HG02970 (cell line): ENCODE results near the gene RGS4.

ENCODE experiments used
- ATAC-seq: cut with Tn5 transposase; IDR thresholded peaks from one replicate; pipeline ENCODE4 v1.9.1; 2021; ENCODE audit warnings: mild to moderate bottlenecking, moderate library complexity, moderate number of reproducible peaks; ENCODE audit not compliant: unreplicated experiment, low FRiP score

Gene RGS4

GRCh38 chr1:163094589-163094988 lies 25.4 kb downstream of the RGS4 start:
- no peak for ATAC-seq

GRCh38 chr1:163095213-163095612 lies 26.1 kb downstream of the RGS4 start:
- ATAC-seq: no peak

GRCh38 chr1:163102590-163102989 lies 33.4 kb downstream of the RGS4 start:
- ATAC-seq: no peak

- ATAC-seq: no peak
These were observed 35.4 kb downstream of the RGS4 start for GRCh38 chr1:163104385-163105099.

- ATAC-seq: no peak
These were observed 37.3 kb downstream of the RGS4 start for GRCh38 chr1:163106364-163106987.

DNA sequence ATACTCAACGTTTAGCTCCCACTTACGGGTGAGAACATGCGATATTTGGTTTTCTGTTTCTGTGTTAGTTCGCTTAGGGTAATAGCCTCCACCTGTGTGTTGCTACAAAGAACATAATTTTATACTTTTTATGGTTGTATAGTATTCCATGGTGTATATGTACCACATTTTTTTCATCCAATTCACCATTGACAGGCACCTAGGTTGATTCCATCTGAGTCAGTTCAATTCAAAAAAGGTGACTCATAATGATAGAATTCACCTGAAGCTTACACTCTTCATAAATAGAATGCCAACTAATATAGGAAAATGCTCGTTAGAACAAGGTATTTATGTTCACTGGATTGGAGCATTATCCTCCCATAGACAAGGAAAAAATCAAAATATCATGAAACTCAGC lies 38.5 kb downstream of the RGS4 start:
- ATAC-seq: no peak

DNA sequence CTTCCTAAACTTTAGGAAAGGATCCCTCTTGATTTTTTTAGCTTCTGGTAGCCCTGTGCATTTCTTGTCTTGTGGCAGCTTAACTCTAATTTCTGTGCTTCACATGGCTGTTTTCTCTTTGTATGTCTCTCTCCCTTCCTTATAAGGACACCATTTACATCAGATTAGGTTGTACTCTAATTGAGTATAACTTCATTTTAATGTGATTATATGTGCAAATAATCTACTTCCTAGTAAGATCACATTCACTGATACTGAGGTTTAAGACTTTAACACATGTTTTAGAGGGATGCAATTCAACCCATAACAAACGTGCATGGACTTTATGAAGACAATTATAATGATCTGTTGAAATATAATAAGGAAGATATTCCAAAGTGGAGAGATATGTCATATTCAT lies 46.7 kb downstream of the RGS4 start:
- no peak for ATAC-seq

GRCh38 chr1:163119707-163120106 lies 50.5 kb downstream of the RGS4 start:
- no peak for ATAC-seq

- no peak for ATAC-seq
These were observed 51.2 kb downstream of the RGS4 start for GRCh38 chr1:163120372-163120771.

- ATAC-seq: no peak
These were observed 55.7 kb downstream of the RGS4 start for GRCh38 chr1:163124812-163125211.
